Colonic mucosa (tissue), 4 donors: Measurements from ENCODE around the gene LRFN2. TPM values are rescaled to one million over a fixed set of nuclear protein-coding genes. Genes with fewer than 3 reads are reported as not detected.

Experiments used
- DNase-seq: peaks from one replicate; pipeline ENCODE4 v3.0.0-alpha.2; 2020
- H3K27ac ChIP-seq: fragments of 200-600 bp; one replicate; pipeline ENCODE4 v1.8.0; 2021
- H3K27me3 ChIP-seq: fragments of 200-600 bp; one replicate; pipeline ENCODE4 v1.8.0; 2021
- H3K36me3 ChIP-seq: fragments of 200-600 bp; one replicate; pipeline ENCODE4 v1.8.0; 2021
- H3K4me1 ChIP-seq: fragments of 200-600 bp; one replicate; pipeline ENCODE4 v1.8.0; 2021; ENCODE audit warnings: mild to moderate bottlenecking
- H3K4me3 ChIP-seq: fragments of 200-600 bp; one replicate; pipeline ENCODE4 v1.8.0; 2021
- H3K9ac ChIP-seq, 2 donors: one replicate each; pipeline ENCODE4 v1.7.0; 2013; ENCODE audit warnings: control low read depth in 2 of 2, low read depth in 2 of 2, low read length in 2 of 2
- H3K9me3 ChIP-seq: fragments of 200-600 bp; one replicate; pipeline ENCODE4 v1.8.0; 2021
- intact Hi-C: fragments of 100-400 bp; cut with DNase I; formaldehyde crosslinking; loops from one replicate; pipeline ENCODE4 v1.14.1; 2022
- total RNA-seq, 2 donors: library from RNA; stranded (reverse); fragmentation: NEBNext Ultra II Directional in 1 of 2; extraction: Animal tissue kit (Norgen Biotek cat#: 25700) in 1 of 2; gene quantifications; one replicate each; pipeline ENCODE4 v1.2.1, GENCODE V29; 2021
- TF ChIP-seq, protein P1 (sequence below): fragments of 200-600 bp; IDR thresholded peaks from one replicate; pipeline ENCODE4 v1.8.0; 2022; ENCODE audit warnings: antibody characterized with exemption, mild to moderate bottlenecking
- donor health status: healthy.
- donor health status: DM: no; HTN: no; CAD: no.
- donor health status: DM: no; HTN: no; CAD: no.

Gene LRFN2
- total RNA-seq, 2 donors from 2014 or later = 0.21 to 0.22 TPM

DNA sequence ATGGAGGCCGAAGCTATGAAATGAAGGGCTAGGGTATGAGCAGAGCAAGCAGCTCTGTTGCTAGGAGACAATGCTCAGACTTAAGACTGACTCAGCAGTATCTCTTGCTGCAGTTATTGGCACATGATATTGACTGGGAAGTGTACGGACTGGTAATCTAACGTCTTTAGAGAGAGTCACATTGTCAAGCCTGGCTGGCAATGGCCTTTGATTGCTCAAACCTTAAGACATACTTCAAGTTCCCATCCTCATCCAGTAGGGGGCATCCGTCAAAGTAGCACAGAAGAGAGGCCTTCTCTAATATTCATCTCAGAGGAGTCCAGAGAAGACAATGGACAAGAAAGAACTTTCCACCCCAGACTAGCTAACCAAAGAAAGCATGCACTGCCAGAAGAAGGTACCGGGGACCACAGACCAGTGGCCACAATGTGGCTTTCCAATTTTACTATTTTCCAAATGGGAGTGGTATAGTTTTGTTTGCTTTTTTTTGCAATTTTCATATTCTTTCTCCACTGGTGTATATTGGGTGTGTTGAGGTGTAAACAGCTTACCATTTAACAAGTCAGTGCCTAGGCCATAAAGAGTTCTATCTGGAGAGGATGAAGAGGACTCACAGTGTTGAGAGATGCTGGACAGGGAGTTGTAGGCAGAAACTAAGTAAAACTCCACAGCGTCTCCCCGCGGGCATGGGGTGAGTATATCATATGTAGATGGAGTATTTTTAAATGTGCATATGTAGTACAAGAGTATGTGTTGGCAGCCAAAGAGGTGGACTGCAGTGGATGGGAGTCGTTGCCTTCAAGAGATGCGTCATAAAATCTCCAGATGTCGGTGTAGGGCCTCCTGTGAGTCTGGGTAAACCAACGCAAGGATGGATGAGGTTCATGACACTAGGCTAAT, 36.7 kb downstream of the LRFN2 start:
- Histone ChIP-seq H3K27ac (no peak overlapping the region), H3K4me1 (no peaks in the 10 kb centered on the region), H3K9ac (no peak overlapping the region), H3K4me3 (no peak overlapping the region), H3K9me3 (no peaks in the 10 kb centered on the region), H3K36me3 (no peaks in the 10 kb centered on the region), H3K27me3 (no peaks in the 10 kb centered on the region)
- intact Hi-C loops = no loop called here
- TF ChIP-seq, protein P1, sequence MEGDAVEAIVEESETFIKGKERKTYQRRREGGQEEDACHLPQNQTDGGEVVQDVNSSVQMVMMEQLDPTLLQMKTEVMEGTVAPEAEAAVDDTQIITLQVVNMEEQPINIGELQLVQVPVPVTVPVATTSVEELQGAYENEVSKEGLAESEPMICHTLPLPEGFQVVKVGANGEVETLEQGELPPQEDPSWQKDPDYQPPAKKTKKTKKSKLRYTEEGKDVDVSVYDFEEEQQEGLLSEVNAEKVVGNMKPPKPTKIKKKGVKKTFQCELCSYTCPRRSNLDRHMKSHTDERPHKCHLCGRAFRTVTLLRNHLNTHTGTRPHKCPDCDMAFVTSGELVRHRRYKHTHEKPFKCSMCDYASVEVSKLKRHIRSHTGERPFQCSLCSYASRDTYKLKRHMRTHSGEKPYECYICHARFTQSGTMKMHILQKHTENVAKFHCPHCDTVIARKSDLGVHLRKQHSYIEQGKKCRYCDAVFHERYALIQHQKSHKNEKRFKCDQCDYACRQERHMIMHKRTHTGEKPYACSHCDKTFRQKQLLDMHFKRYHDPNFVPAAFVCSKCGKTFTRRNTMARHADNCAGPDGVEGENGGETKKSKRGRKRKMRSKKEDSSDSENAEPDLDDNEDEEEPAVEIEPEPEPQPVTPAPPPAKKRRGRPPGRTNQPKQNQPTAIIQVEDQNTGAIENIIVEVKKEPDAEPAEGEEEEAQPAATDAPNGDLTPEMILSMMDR = peak; percentile 43
- DNase-seq = peak; percentile 65

GRCh38 chr6:40545954-40546353, 41.2 kb downstream of the LRFN2 start:
- TF ChIP-seq, protein P1 = no peak
- no peak for DNase-seq
- no peak overlapping the region for H3K4me3 ChIP-seq
- no peak overlapping the region for H3K27ac ChIP-seq
- no peak overlapping the region for H3K9ac ChIP-seq
- H3K4me1 ChIP-seq = no peaks in the 10 kb centered on the region
- H3K9me3 ChIP-seq = no peaks in the 10 kb centered on the region
- H3K36me3 ChIP-seq = no peaks in the 10 kb centered on the region
- intact Hi-C loops = no loop called here
- no peaks in the 10 kb centered on the region for H3K27me3 ChIP-seq

GRCh38 chr6:40543776-40544175, 43.4 kb downstream of the LRFN2 start:
- Histone ChIP-seq H3K4me3 (no peak overlapping the region), H3K36me3 (no peaks in the 10 kb centered on the region), H3K9ac (no peak overlapping the region), H3K27me3 (no peaks in the 10 kb centered on the region), H3K4me1 (no peaks in the 10 kb centered on the region), H3K27ac (no peak overlapping the region), H3K9me3 (no peaks in the 10 kb centered on the region)
- TF ChIP-seq, protein P1 = no peak
- intact Hi-C loops = no loop called here
- DNase-seq = no peak

- DNase-seq = no peak
- no peaks in the 10 kb centered on the region for H3K4me1 ChIP-seq
- TF ChIP-seq, protein P1 = no peak
- intact Hi-C loops = no loop called here
- H3K9me3 ChIP-seq = no peaks in the 10 kb centered on the region
- H3K36me3 ChIP-seq = no peaks in the 10 kb centered on the region
- H3K27ac ChIP-seq = no peak overlapping the region
- no peak overlapping the region for H3K4me3 ChIP-seq
- H3K9ac ChIP-seq = no peak overlapping the region
- H3K27me3 ChIP-seq = no peaks in the 10 kb centered on the region
Observed at GRCh38 chr6:40543146-40543545, 44.0 kb downstream of the LRFN2 start.

DNA sequence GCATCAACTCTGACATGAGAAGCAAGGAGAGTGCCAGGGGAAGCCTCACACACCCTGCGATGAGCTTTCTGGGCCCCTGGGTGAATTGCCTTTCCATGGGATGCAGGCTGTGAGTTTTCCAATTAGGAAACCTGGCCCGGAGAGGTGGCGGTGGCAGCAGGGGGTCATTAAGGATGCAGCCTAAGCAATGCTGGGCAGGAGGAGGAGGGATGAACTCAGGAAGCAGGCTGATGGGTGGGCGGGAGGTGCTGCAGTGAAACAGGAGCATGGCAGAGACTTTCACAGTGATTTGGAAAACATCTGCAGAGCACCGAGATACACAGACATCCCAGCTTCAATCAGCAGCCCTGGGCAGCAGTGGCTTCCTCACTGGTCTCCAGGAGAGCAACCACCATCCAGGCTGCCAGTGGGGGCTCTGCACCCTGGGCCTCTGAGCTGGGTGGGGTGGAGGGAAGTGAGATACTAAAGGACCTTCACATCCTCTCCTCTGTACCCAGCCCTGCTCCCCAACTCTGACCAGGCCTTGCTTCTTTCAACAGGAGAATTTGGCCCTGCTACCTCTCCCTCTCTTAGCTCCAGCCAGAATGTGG, 44.9 kb downstream of the LRFN2 start:
- no peak overlapping the region for H3K4me3 ChIP-seq
- H3K27me3 ChIP-seq = no peaks in the 10 kb centered on the region
- no peaks in the 10 kb centered on the region for H3K9me3 ChIP-seq
- no peak for DNase-seq
- no peak overlapping the region for H3K9ac ChIP-seq
- TF ChIP-seq, protein P1 = no peak
- H3K27ac ChIP-seq = no peak overlapping the region
- intact Hi-C loops = no loop called here
- H3K4me1 ChIP-seq = no peaks in the 10 kb centered on the region
- no peaks in the 10 kb centered on the region for H3K36me3 ChIP-seq
